CD4-positive, alpha-beta memory T cell (primary cell): ENCODE measurements around the gene HOXA9. TPM values are rescaled to one million over a fixed set of nuclear protein-coding genes. Genes with fewer than 3 reads are reported as not detected.

Source experiments
- CTCF ChIA-PET: fragments of 350-600 bp; sonication (Branson Sonifier 250); formaldehyde crosslinking; loops from one replicate; lab custom pipeline; 2021; ENCODE audit warnings: inconsistent platforms; ENCODE audit not compliant: partially characterized antibody; lab: Charles Lee
- POLR2A ChIA-PET: fragments of 350-600 bp; sonication (Branson Sonifier 250); formaldehyde crosslinking; loops from one replicate; lab custom pipeline; 2021; ENCODE audit not compliant: partially characterized antibody; lab: Charles Lee
- DNase-seq, 5 donors: peaks; one replicate each; pipeline versions ENCODE4 v3.0.0 to v3.0.0-alpha.2; 2020 to 2022; ENCODE audit warnings: mixed read lengths in 1 of 5
- H3K27ac ChIP-seq: one replicate; pipeline ENCODE4 v1.7.0; 2013; ENCODE audit warnings: low read depth, low read length
- H3K27me3 ChIP-seq: 2 replicates; pipeline ENCODE4 v1.7.0; 2013; ENCODE audit warnings: mild to moderate bottlenecking, low read length, moderate library complexity; ENCODE audit not compliant: insufficient read depth
- H3K36me3 ChIP-seq: 2 replicates; pipeline ENCODE4 v1.7.0; 2013; ENCODE audit warnings: mild to moderate bottlenecking, low read length, moderate library complexity; ENCODE audit not compliant: insufficient read depth
- H3K4me1 ChIP-seq: 2 replicates; pipeline ENCODE4 v1.7.0; 2013; ENCODE audit warnings: mild to moderate bottlenecking, low read length, moderate library complexity; ENCODE audit not compliant: insufficient read depth
- H3K4me3 ChIP-seq, 2 donors: one replicate each; pipeline ENCODE4 v1.7.0; 2013; ENCODE audit warnings: low read length in 2 of 2, mild to moderate bottlenecking in 1 of 2
- H3K9me3 ChIP-seq, 2 donors: one replicate each; pipeline ENCODE4 v1.7.0; 2013; ENCODE audit warnings: low read length in 2 of 2, control low read depth in 1 of 2; ENCODE audit not compliant: control insufficient read depth in 1 of 2
- H3K27ac Mint-ChIP-seq, 7 donors: one replicate each; pipeline ENCODE4 v1.8.0; 2020 to 2021; ENCODE audit warnings: mixed read lengths in 7 of 7, mild to moderate bottlenecking in 6 of 7, inconsistent platforms in 3 of 7, moderate library complexity in 3 of 7
- H3K27me3 Mint-ChIP-seq, 2 donors: one replicate each; pipeline ENCODE4 v1.8.0; 2020 to 2021; ENCODE audit warnings: mixed read lengths in 2 of 2
- H3K36me3 Mint-ChIP-seq, 2 donors: one replicate each; pipeline ENCODE4 v1.8.0; 2020 to 2021; ENCODE audit warnings: mixed read lengths in 2 of 2, inconsistent platforms in 1 of 2, mild to moderate bottlenecking in 1 of 2
- H3K4me1 Mint-ChIP-seq, 4 donors: one replicate each; pipeline ENCODE4 v1.8.0; 2020 to 2021; ENCODE audit warnings: mixed read lengths in 4 of 4, mild to moderate bottlenecking in 1 of 4
- H3K4me3 Mint-ChIP-seq, 8 donors: one replicate each; pipeline ENCODE4 v1.8.0; 2020 to 2021; ENCODE audit warnings: mixed read lengths in 8 of 8, mild to moderate bottlenecking in 7 of 8, moderate library complexity in 6 of 8, inconsistent platforms in 3 of 8
- H3K9me3 Mint-ChIP-seq, 8 donors: one replicate each; pipeline ENCODE4 v1.8.0; 2020 to 2021; ENCODE audit warnings: mixed read lengths in 8 of 8, mild to moderate bottlenecking in 5 of 8, inconsistent platforms in 3 of 8, moderate library complexity in 1 of 8
- intact Hi-C: fragments of 100-400 bp; cut with micrococcal nuclease; formaldehyde crosslinking; loops from one replicate; pipeline ENCODE4 v1.15.1; 2023
- polyA plus RNA-seq, 2 donors: library from polyadenylated mRNA; unstranded; fragments of 300-500 nt; fragmentation: Illumina TruSeq; gene quantifications; one replicate each; pipeline ENCODE4 v1.2.3, GENCODE V29; 2021
- total RNA-seq, 2 experiments: library from RNA; stranded (reverse); gene quantifications; one replicate each; pipeline ENCODE4 v1.2.3, GENCODE V29; 2021

HOXA9 gene
- total and polyA plus RNA-seq, 4 experiments from 2014 or later, result not detected

GRCh38 chr7:27164045-27164366 is 1.3 kb downstream of the HOXA9 start:
- POLR2A ChIA-PET, result no interaction called here
- H3K9me3 Mint-ChIP-seq, result peaks cover 0 to 50% (median 5%) of the 10 kb centered on the region in 8 donors
- peaks cover 53 to 69% of the 10 kb centered on the region in 2 donors for H3K27me3 Mint-ChIP-seq
- CTCF ChIA-PET, result interaction anchor here (1.7 kb wide), 1 partner anchor 15 kb away, joined by 8 read pairs; no protein-coding TSS in a partner anchor
- H3K27ac Mint-ChIP-seq, result peak overlapping the region in 4 of 7 donors; percentile 19 to 92 (median 80)
- Histone ChIP-seq H3K36me3 (no peaks in the 10 kb centered on the region), H3K9me3 (no peaks in the 10 kb centered on the region), H3K4me1 (peaks cover 45% of the 10 kb centered on the region), H3K27ac (no peak overlapping the region), H3K27me3 (peaks cover 85% of the 10 kb centered on the region), H3K4me3 (no peak overlapping the region)
- no peak for DNase-seq
- no peaks in the 10 kb centered on the region for H3K36me3 Mint-ChIP-seq
- intact Hi-C loops, result loop anchor here (5.0 to 10.0 kb wide), 5 partner anchors 67 to 1312 kb away; partner anchors contain the start of genes HOXA1 and SNX10
- peak overlapping the region in 2 of 8 donors; percentile 26 to 32 for H3K4me3 Mint-ChIP-seq
- peaks cover 14 to 44% (median 24%) of the 10 kb centered on the region in 4 donors for H3K4me1 Mint-ChIP-seq

DNA sequence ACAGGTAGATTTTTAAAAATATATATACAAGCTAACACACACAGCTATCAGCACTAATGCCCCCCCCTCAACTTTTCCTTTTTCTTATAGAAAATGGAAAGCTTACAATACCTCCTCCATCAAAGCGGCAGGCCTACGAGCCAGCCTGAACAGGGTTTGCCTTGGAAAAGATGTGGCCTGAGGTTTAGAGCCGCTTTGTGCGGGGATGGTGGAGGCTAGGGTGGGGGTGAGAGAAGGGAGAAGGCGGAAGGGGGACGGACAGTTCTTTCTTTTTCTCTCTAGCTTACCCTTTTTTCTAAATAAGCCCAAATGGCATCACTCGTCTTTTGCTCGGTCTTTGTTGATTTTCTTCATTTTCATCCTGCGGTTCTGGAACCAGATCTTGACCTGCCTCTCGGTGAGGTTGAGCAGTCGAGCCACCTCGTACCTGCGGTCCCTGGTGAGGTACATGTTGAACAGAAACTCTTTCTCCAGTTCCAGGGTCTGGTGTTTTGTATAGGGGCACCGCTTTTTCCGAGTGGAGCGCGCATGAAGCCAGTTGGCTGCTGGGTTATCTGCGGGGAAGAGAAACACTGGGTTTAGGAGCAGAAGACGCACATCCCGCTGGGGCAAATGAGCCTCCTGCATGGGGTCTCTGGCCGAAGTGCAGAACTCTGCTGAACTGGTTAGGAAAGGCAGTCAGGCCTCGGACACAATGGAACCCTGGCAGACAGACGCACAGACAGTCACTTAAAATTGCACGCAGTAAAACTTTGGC is 1.9 kb downstream of the HOXA9 start:
- H3K4me1 Mint-ChIP-seq, result peaks cover 13 to 44% (median 22%) of the 10 kb centered on the region in 4 donors
- peaks cover 51 to 69% of the 10 kb centered on the region in 2 donors for H3K27me3 Mint-ChIP-seq
- ChIA-PET CTCF (interaction anchor here (1.0 to 3.6 kb wide), 12 partner anchors 13 to 1312 kb away, joined by 3 to 66 read pairs (median 7); partner anchors contain the start of gene HOXA3), POLR2A (no interaction called here)
- DNase-seq, result no peak
- Histone ChIP-seq H3K4me1 (peaks cover 40% of the 10 kb centered on the region), H3K36me3 (no peaks in the 10 kb centered on the region), H3K27me3 (peaks cover 85% of the 10 kb centered on the region), H3K27ac (no peak overlapping the region), H3K4me3 (no peak overlapping the region), H3K9me3 (no peaks in the 10 kb centered on the region)
- peak overlapping the region in 5 of 7 donors; percentile 2 to 89 (median 20) for H3K27ac Mint-ChIP-seq
- intact Hi-C loops, result loop anchor here (5.0 to 10.0 kb wide), 5 partner anchors 66 to 1311 kb away; partner anchors contain the start of genes HOXA1 and SNX10
- H3K9me3 Mint-ChIP-seq, result peaks cover 0 to 49% (median 3%) of the 10 kb centered on the region in 8 donors
- no peaks in the 10 kb centered on the region for H3K36me3 Mint-ChIP-seq
- H3K4me3 Mint-ChIP-seq, result peak overlapping the region in 2 of 8 donors; percentile 13 to 32

GRCh38 chr7:27162561-27163287 is 2.6 kb downstream of the HOXA9 start:
- ChIA-PET POLR2A (interaction anchor here (0.5 kb wide), 1 partner anchor 785 kb away, joined by 3 read pairs; no protein-coding TSS in a partner anchor), CTCF (interaction anchor here (0.8 to 3.6 kb wide), 14 partner anchors 9 to 1311 kb away, joined by 3 to 66 read pairs (median 6); partner anchors contain the start of genes HOXA3 and HOXA5)
- H3K27ac Mint-ChIP-seq, result peak overlapping the region in 2 of 7 donors; percentile 9 to 89
- no peaks in the 10 kb centered on the region for H3K9me3 ChIP-seq
- peaks cover 0 to 43% (median 2%) of the 10 kb centered on the region in 8 donors for H3K9me3 Mint-ChIP-seq
- H3K36me3 ChIP-seq, result no peaks in the 10 kb centered on the region
- H3K27me3 Mint-ChIP-seq, result peaks cover 50 to 68% of the 10 kb centered on the region in 2 donors
- peaks cover 0 to 3% of the 10 kb centered on the region in 2 donors for H3K36me3 Mint-ChIP-seq
- H3K4me1 Mint-ChIP-seq, result peaks cover 16 to 45% (median 26%) of the 10 kb centered on the region in 4 donors
- peaks cover 40% of the 10 kb centered on the region for H3K4me1 ChIP-seq
- peaks cover 84% of the 10 kb centered on the region for H3K27me3 ChIP-seq
- no peak overlapping the region for H3K4me3 ChIP-seq
- DNase-seq, result no peak
- intact Hi-C loops, result loop anchor here (5.0 to 10.0 kb wide), 5 partner anchors 65 to 1310 kb away; partner anchors contain the start of genes HOXA1 and SNX10
- H3K27ac ChIP-seq, result no peak overlapping the region
- H3K4me3 Mint-ChIP-seq, result peak overlapping the region in 1 of 8 donors; percentile 13

GRCh38 chr7:27161721-27162560 is 3.4 kb downstream of the HOXA9 start:
- Mint-ChIP-seq H3K4me3 (peak overlapping the region in 1 of 8 donors; percentile 15), H3K27me3 (peaks cover 53 to 69% of the 10 kb centered on the region in 2 donors), H3K27ac (peak overlapping the region in 1 of 7 donors; percentile 23), H3K36me3 (peaks cover 0 to 3% of the 10 kb centered on the region in 2 donors), H3K4me1 (peaks cover 16 to 48% (median 27%) of the 10 kb centered on the region in 4 donors), H3K9me3 (peaks cover 0 to 43% (median 2%) of the 10 kb centered on the region in 8 donors)
- Histone ChIP-seq H3K27me3 (peaks cover 83% of the 10 kb centered on the region), H3K4me1 (peaks cover 40% of the 10 kb centered on the region), H3K27ac (no peak overlapping the region), H3K36me3 (no peaks in the 10 kb centered on the region), H3K4me3 (no peak overlapping the region), H3K9me3 (no peaks in the 10 kb centered on the region)
- ChIA-PET POLR2A (interaction anchor here (0.5 to 1.7 kb wide), 3 partner anchors 11 to 785 kb away, joined by 3 to 6 read pairs (median 6); partner anchors contain the start of gene HOXA10), CTCF (interaction anchor here (0.8 to 3.6 kb wide), 21 partner anchors 8 to 1310 kb away, joined by 3 to 66 read pairs (median 6); partner anchors contain the start of genes HOXA3 and HOXA5)
- no peak for DNase-seq
- intact Hi-C loops, result loop anchor here (1.0 to 10.0 kb wide), 12 partner anchors 11 to 1310 kb away; partner anchors contain the start of genes HOXA1 and SNX10

DNA sequence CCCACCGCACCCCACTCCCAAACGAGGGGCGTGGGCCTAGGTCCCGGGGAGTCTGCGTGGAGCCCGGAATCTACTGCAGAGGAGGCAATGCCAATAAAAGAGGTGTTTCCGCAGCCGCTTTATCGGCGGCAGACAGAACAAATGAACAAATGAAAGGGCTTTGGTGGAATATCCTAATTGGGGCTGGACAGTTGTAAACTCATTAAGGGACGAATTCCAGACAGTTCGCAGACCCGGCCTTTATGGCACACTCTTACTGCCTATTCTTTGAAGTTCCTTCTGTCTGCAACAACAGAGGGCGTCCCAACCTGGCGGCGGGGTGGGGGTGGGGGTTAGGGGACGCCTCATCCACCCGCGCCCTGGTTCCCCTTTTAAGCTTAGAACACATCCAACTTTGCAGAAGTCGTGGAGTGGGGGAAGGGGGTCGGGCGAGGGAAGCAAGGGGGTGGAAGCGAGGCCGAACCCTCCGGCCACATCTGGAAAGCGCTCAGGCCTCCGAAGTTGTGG is 4.1 kb downstream of the HOXA9 start:
- H3K4me3 Mint-ChIP-seq, result peak overlapping the region; percentile 77 to 87 (median 80)
- H3K4me1 Mint-ChIP-seq, result peaks cover 18 to 51% (median 30%) of the 10 kb centered on the region in 4 donors
- DNase-seq, result no peak
- ChIA-PET CTCF (interaction anchor here (0.7 to 3.6 kb wide), 33 partner anchors 9 to 1316 kb away, joined by 3 to 66 read pairs (median 5); partner anchors contain the start of genes HOXA10 and HOXA3), POLR2A (interaction anchor here (1.2 to 1.7 kb wide), 2 partner anchors 12 to 478 kb away, joined by 6 read pairs; partner anchors contain the start of gene HOXA10)
- Histone ChIP-seq H3K4me1 (peaks cover 38% of the 10 kb centered on the region), H3K27ac (no peak overlapping the region), H3K36me3 (no peaks in the 10 kb centered on the region), H3K9me3 (no peaks in the 10 kb centered on the region), H3K4me3 (peak overlapping the region; percentile 61 to 79), H3K27me3 (peaks cover 80% of the 10 kb centered on the region)
- intact Hi-C loops, result loop anchor here (1.0 to 10.0 kb wide), 12 partner anchors 10 to 1309 kb away; partner anchors contain the start of genes HOXA1 and SNX10
- peaks cover 0 to 42% (median 1%) of the 10 kb centered on the region in 8 donors for H3K9me3 Mint-ChIP-seq
- peaks cover 0 to 3% of the 10 kb centered on the region in 2 donors for H3K36me3 Mint-ChIP-seq
- H3K27ac Mint-ChIP-seq, result peak overlapping the region in 1 of 7 donors; percentile 88
- H3K27me3 Mint-ChIP-seq, result peaks cover 53 to 67% of the 10 kb centered on the region in 2 donors
